IMR-90 (cell line): ENCODE measurements around the gene DIPK1B. TPM values are rescaled to one million over a fixed set of nuclear protein-coding genes. Genes with fewer than 3 reads are reported as not detected.
"Not testable (repeated sequence)": the region's sequence is repeated elsewhere in the genome, so short reads cannot be mapped to it uniquely, and the experiment has no call there.

ENCODE experiments used
- ATAC-seq: fragments of 200-7000 bp; cut with Tn5 transposase; 2 replicates; pipeline ENCODE4 v1.9.1; 2020; ENCODE audit warnings: low read depth, mild to moderate bottlenecking, moderate library complexity
- BruUV-seq: library from RNA; stranded (reverse); fragments of 400-500 nt; replicated peaks from 2 replicates; lab custom pipeline; 2021; lab: Mats Ljungman, UMichigan
- CTCF ChIA-PET: fragments of 300-600 bp; formaldehyde crosslinking; extraction: SDS; loops from one replicate; lab custom pipeline; 2021; ENCODE audit warnings: antibody characterized with exemption; lab: Yijun Ruan, JAX
- POLR2A ChIA-PET: fragments of 300-600 bp; sonication (Branson Sonifier 250); formaldehyde crosslinking; loops from one replicate; lab custom pipeline; 2022; ENCODE audit warnings: antibody characterized with exemption; ENCODE audit not compliant: unreplicated experiment; lab: Charles Lee
- DNase-seq: peaks from one replicate; pipeline ENCODE4 v3.0.0; 2013
- H2AFZ ChIP-seq: replicated peaks from 2 replicates; pipeline ENCODE3; 2013; ENCODE audit warnings: low read length, mild to moderate bottlenecking; ENCODE audit not compliant: poor library complexity
- H2AK5ac ChIP-seq: 2 replicates; pipeline ENCODE4 v1.6.1; 2013; ENCODE audit warnings: low read depth, low read length, inconsistent platforms
- H2AK9ac ChIP-seq: replicated peaks from 2 replicates; pipeline ENCODE3; 2013; ENCODE audit warnings: mild to moderate bottlenecking, low read depth, low read length, moderate library complexity; ENCODE audit not compliant: poor library complexity
- H2BK120ac ChIP-seq: 2 replicates; pipeline ENCODE4 v1.6.1; 2013; ENCODE audit warnings: low read depth, low read length, inconsistent platforms
- H2BK15ac ChIP-seq: 3 replicates; pipeline ENCODE4 v1.6.1; 2013; ENCODE audit warnings: low read depth, low read length, inconsistent platforms
- H2BK20ac ChIP-seq: 2 replicates; pipeline ENCODE4 v1.6.1; 2013; ENCODE audit warnings: low read depth, mild to moderate bottlenecking, inconsistent platforms, low read length, moderate library complexity
- H2BK5ac ChIP-seq: 2 replicates; pipeline ENCODE4 v1.6.1; 2013; ENCODE audit warnings: mild to moderate bottlenecking, low read depth, low read length, inconsistent platforms; ENCODE audit not compliant: poor library complexity, severe bottlenecking
- H3K14ac ChIP-seq: replicated peaks from 2 replicates; pipeline ENCODE4 v1.6.1; 2013; ENCODE audit warnings: low read depth, low read length, inconsistent platforms
- H3K18ac ChIP-seq: 2 replicates; pipeline ENCODE4 v1.6.1; 2013; ENCODE audit warnings: low read depth, low read length, control low read depth
- H3K23ac ChIP-seq: 2 replicates; pipeline ENCODE4 v1.6.1; 2013; ENCODE audit warnings: low read depth, low read length, inconsistent platforms
- H3K27ac ChIP-seq: 2 replicates; pipeline ENCODE4 v1.5.1; 2013; ENCODE audit warnings: mild to moderate bottlenecking, control low read depth, low read length; ENCODE audit not compliant: insufficient read depth
- H3K27me3 ChIP-seq: 2 replicates; pipeline ENCODE4 v1.6.1; 2013; ENCODE audit warnings: low read length; ENCODE audit not compliant: control insufficient read depth, insufficient read depth
- H3K36me3 ChIP-seq: 2 replicates; pipeline ENCODE4 v1.6.1; 2013; ENCODE audit warnings: low read length, mixed read lengths; ENCODE audit not compliant: control insufficient read depth, insufficient read depth
- H3K4ac ChIP-seq: 2 replicates; pipeline ENCODE4 v1.6.1; 2013; ENCODE audit warnings: low read depth, low read length, inconsistent platforms
- H3K4me1 ChIP-seq: 2 replicates; pipeline ENCODE4 v1.6.1; 2013; ENCODE audit warnings: low read length, mixed read lengths; ENCODE audit not compliant: control insufficient read depth, insufficient read depth
- H3K4me2 ChIP-seq: 2 replicates; pipeline ENCODE4 v1.6.1; 2013; ENCODE audit warnings: low read depth, mild to moderate bottlenecking, control low read depth, low read length, moderate library complexity
- H3K4me3 ChIP-seq: 2 replicates; pipeline ENCODE4 v1.5.1; 2013; ENCODE audit warnings: low read depth, mild to moderate bottlenecking, control low read depth, low read length, moderate library complexity; ENCODE audit not compliant: insufficient read depth
- H3K56ac ChIP-seq: 2 replicates; pipeline ENCODE4 v1.6.1; 2013; ENCODE audit warnings: low read length, inconsistent platforms; ENCODE audit not compliant: insufficient read depth; ENCODE audit errors: extremely low read depth
- H3K79me1 ChIP-seq, 2 experiments: 2 replicates each; pipeline ENCODE4 v1.6.1; 2013; ENCODE audit warnings: low read length in 2 of 2, inconsistent platforms in 1 of 2, low read depth in 1 of 2
- H3K9ac ChIP-seq: 2 replicates; pipeline ENCODE4 v1.6.1; 2013; ENCODE audit warnings: low read depth, low read length, control low read depth
- H3K9me1 ChIP-seq: 2 replicates; pipeline ENCODE4 v1.6.1; 2013; ENCODE audit warnings: low read length, inconsistent platforms; ENCODE audit not compliant: insufficient read depth
- H3K9me3 ChIP-seq: 2 replicates; pipeline ENCODE4 v1.6.1; 2013; ENCODE audit warnings: low read length; ENCODE audit not compliant: control insufficient read depth, insufficient read depth
- H4K20me1 ChIP-seq: 2 replicates; pipeline ENCODE4 v1.6.1; 2013; ENCODE audit warnings: low read length, inconsistent platforms; ENCODE audit not compliant: insufficient read depth
- H4K5ac ChIP-seq: 2 replicates; pipeline ENCODE4 v1.6.1; 2013; ENCODE audit warnings: mild to moderate bottlenecking, low read depth, low read length, control low read depth
- H4K8ac ChIP-seq, 2 experiments: 2 replicates each; pipeline ENCODE4 v1.6.1; 2013; ENCODE audit warnings: low read depth in 2 of 2, low read length in 2 of 2, control low read depth in 1 of 2, inconsistent platforms in 1 of 2
- H4K91ac ChIP-seq: 2 replicates; pipeline ENCODE4 v1.6.1; 2013; ENCODE audit warnings: low read depth, low read length, inconsistent platforms; ENCODE audit not compliant: insufficient read depth
- MAZ ChIP-seq: IDR thresholded peaks from 2 replicates; pipeline ENCODE4 v1.6.1; 2012; ENCODE audit warnings: low read depth, mild to moderate bottlenecking, low read length, improper control_type of control experiment, moderate library complexity, borderline replicate concordance
- RAD21 ChIP-seq: IDR thresholded peaks from 2 replicates; pipeline ENCODE4 v1.6.1; 2012; ENCODE audit warnings: low read length, improper control_type of control experiment
- SMC3 ChIP-seq: fragments of 150-350 bp; IDR thresholded peaks from 2 replicates; pipeline ENCODE4 v1.6.1; 2016; ENCODE audit warnings: low read depth, mild to moderate bottlenecking, antibody characterized with exemption, low read length, moderate library complexity
- WGBS, 2 experiments: methylation state at CpG; one replicate each; pipeline versions ENCODE4 v1.1.5 to v1.1.7; 2013; ENCODE audit warnings: missing lambda C conversion rate in 2 of 2; ENCODE audit not compliant: insufficient read length in 1 of 2; ENCODE audit errors: extremely low coverage in 2 of 2; 5-methylcytosine and 5-hydroxymethylcytosine counted together
- dilution Hi-C: fragments of 300-500 bp; cut with HindIII; formaldehyde crosslinking; loops from one replicate; pipeline ENCODE4 v1.14.3; 2018; ENCODE audit warnings: low sequenced_read_pairs; ENCODE audit not compliant: unreplicated experiment
- in situ Hi-C: fragments of 300-500 bp; cut with MboI; formaldehyde crosslinking; loops from 3 replicates; pipeline ENCODE4 v1.14.3; 2019; ENCODE audit warnings: low sequenced_read_pairs, inconsistent platforms, mixed read lengths
- intact Hi-C: fragments of 100-400 bp; cut with micrococcal nuclease; formaldehyde crosslinking; loops from 2 replicates; pipeline ENCODE4 v1.10.0; 2022
- polyA plus RNA-seq, 3 experiments: library from polyadenylated mRNA; depleted of rRNA; stranded (reverse); fragments of >200 nt; gene quantifications; 2 replicates each; pipeline ENCODE4 v1.2.3, GENCODE V29; 2012; ENCODE audit warnings: low replicate concordance in 1 of 3
- total RNA-seq: library from RNA; depleted of rRNA; stranded (reverse); fragments of >200 nt; gene quantifications from 2 replicates; pipeline ENCODE4 v1.2.3, GENCODE V29; 2012
- TF ChIP-seq, protein P1 (sequence below): conservative IDR thresholded peaks from 2 replicates; pipeline ENCODE4 v1.5.1; 2012; ENCODE audit warnings: mild to moderate bottlenecking, low read depth, low read length, improper control_type of control experiment

DIPK1B gene
- total and polyA plus RNA-seq, 2 of the 4 experiments (the other 2 are of a cell fraction): 3.4 to 7.1 TPM

DNA sequence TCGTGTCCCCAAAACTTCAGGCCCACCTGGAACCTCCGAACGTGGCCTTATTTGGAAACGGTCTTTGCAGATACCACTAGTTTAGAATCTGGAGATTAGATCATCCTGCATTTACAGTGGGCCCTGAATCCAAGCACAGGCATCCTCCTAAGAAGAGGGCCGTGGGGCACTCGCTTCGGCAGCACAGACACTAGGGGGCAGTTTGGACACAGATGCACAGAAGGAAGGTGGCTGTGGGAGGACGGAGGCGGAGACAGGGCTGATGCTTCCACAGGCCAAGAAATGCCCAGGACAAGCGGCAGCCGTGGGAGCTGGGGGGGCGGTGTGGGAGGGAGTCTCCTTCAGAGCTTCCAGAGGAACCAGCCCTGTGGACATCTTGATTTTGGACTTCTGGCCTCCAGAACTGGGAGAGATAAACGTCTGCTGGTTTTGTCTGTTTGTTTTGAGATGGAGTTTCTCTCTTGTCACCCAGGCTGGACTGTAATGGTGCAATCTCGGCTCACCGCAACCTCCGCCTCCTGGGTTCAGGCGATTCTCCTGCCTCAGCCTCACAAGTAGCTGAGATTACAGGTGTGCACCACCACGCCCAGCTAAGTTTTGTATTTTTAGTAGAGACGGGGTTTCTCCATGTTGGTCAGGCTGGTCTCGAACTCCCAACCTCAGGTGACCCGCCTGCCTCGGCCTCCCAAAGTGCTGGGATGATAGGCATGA is 48.6 kb downstream of the DIPK1B start:
- H4K8ac ChIP-seq, BruUV-seq, H4K91ac ChIP-seq, H4K5ac ChIP-seq, H3K27ac ChIP-seq, H3K56ac ChIP-seq, dilution Hi-C loops, H3K36me3 ChIP-seq, H3K4me1 ChIP-seq, H3K4me2 ChIP-seq, H3K27me3 ChIP-seq, H3K4ac ChIP-seq, H3K14ac ChIP-seq, H2BK20ac ChIP-seq, in situ Hi-C loops, H3K4me3 ChIP-seq, H3K9me1 ChIP-seq, H3K9ac ChIP-seq, H4K20me1 ChIP-seq, intact Hi-C loops, H3K23ac ChIP-seq, H3K18ac ChIP-seq, H3K9me3 ChIP-seq, H2BK15ac ChIP-seq, H3K79me1 ChIP-seq, H2BK5ac ChIP-seq, H2AK5ac ChIP-seq, H2BK120ac ChIP-seq: not testable (repeated sequence)
- Histone ChIP-seq H2AFZ (peak overlapping the region; percentile 81), H2AK9ac (peak overlapping the region; percentile 7)
- TF ChIP-seq, protein P1, sequence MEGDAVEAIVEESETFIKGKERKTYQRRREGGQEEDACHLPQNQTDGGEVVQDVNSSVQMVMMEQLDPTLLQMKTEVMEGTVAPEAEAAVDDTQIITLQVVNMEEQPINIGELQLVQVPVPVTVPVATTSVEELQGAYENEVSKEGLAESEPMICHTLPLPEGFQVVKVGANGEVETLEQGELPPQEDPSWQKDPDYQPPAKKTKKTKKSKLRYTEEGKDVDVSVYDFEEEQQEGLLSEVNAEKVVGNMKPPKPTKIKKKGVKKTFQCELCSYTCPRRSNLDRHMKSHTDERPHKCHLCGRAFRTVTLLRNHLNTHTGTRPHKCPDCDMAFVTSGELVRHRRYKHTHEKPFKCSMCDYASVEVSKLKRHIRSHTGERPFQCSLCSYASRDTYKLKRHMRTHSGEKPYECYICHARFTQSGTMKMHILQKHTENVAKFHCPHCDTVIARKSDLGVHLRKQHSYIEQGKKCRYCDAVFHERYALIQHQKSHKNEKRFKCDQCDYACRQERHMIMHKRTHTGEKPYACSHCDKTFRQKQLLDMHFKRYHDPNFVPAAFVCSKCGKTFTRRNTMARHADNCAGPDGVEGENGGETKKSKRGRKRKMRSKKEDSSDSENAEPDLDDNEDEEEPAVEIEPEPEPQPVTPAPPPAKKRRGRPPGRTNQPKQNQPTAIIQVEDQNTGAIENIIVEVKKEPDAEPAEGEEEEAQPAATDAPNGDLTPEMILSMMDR: peak; percentile 67
- TF ChIP-seq MAZ (peak; percentile 52), RAD21 (peak; percentile 37), SMC3 (peak; percentile 10; the same call in 1 of the 2 replicates)
- CTCF ChIA-PET: interaction anchor here (0.6 to 1.7 kb wide), 3 partner anchors 16 to 238 kb away, joined by 3 to 7 read pairs (median 3); no protein-coding TSS in a partner anchor
- 61% methylated on average over 9 of the region's 22 CpGs; no CpG with 5 or more reads in 1 of the 2 experiments for WGBS, 2 experiments
- DNase-seq (peak; percentile 63), ATAC-seq (peak; percentile 94)
- POLR2A ChIA-PET: interaction anchor here (0.5 kb wide), 1 partner anchor 33 kb away, joined by 3 read pairs; no protein-coding TSS in a partner anchor
